NCI-H510A treated with DMSO at 0.1 percent for 48 hours (cell line): ENCODE results near the gene ARF6.
"Not testable (repeated sequence)": the region's sequence is repeated elsewhere in the genome, so short reads cannot be mapped to it uniquely, and the experiment has no call there.

ENCODE experiments used
- DNase-seq: peaks from one replicate; lab custom pipeline; 2025; lab: John Stamatoyannopoulos, UW

Gene ARF6

DNA sequence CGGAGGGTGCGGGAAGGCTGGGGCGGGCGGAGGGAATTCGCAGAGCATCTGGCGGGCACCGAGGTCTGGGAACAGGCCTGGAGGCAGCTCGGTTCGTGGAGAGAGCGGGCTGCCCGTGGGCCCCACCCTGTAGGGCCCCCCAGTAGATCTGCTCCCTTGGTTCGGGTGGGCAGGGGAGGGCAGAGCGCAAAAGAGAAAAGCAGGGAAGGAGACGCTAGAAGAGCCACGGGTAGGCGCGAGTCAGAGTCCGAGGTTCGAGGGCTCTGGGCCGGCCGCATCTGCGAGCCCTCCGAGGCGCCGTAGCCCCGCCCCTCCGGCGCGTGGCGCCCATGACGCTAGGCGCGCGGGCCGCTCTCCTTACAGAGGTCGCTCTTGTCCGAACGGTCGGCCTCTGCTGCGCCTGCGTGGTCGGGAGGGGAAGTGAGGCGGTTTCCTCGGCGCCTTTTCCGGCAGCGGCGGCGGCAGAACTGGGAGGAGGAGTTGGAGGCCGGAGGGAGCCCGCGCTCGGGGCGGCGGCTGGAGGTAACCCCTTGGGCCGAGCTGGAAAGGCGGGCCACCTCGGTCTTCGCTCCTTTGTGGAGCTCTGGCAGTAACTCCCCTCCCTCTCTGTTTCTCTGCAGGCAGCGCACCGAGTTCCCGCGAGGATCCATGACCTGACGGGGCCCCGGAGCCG is at the start of gene ARF6:
ARF6 (plus strand) TSS at position 447 of the 673 bp plus-strand sequence. CDS start 655 bp downstream, outside the sequence.
- DNase-seq: peak; percentile 90

DNA sequence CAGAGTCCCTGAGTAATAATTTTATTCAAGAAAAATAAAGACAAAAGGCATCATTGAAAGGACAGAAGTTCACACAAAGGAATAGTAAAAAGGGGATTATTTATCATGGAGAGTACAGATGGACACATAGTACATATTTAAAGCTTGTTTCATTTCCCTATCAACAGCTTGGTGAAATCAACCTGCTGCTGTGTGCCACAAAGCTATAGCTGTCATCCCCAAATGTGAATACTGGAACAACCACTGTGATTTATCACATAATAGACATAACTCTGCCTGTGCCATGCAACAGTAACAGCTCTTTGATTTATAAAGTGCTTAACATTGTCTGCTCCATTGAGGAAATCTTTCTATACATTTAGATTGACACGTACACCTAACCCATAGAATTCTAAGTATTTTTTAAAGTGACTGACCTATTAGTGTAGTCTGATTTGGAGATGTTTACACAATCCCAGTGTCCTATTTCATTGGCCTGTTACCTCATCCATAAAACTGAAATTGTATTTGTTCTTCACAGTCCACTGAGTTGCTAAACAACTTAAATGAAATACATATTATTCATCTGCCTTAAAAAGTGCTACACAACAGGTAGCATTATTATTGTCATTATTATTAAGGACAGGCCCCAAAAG is 43.6 kb upstream of the ARF6 start:
- DNase-seq: peak; percentile 47

DNA sequence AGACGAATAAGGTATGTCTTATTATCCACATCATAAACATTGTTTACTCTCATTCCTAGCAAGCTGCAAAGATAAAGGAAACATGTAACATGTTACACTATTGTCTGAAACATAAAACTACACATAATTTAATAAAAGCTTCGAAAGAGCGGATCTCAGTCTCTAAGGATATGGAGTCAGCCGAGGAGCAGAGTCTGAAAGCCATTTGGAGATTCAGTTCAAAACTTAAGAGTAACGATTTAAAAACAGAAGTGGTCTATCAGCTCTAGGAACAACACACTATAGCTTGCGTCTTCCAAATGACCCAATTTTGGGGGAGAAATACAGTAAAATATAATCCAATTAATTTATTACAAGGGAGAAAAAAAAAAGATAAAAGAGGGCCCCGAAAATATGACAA is 41.1 kb upstream of the ARF6 start:
- DNase-seq: peak; percentile 14

DNA sequence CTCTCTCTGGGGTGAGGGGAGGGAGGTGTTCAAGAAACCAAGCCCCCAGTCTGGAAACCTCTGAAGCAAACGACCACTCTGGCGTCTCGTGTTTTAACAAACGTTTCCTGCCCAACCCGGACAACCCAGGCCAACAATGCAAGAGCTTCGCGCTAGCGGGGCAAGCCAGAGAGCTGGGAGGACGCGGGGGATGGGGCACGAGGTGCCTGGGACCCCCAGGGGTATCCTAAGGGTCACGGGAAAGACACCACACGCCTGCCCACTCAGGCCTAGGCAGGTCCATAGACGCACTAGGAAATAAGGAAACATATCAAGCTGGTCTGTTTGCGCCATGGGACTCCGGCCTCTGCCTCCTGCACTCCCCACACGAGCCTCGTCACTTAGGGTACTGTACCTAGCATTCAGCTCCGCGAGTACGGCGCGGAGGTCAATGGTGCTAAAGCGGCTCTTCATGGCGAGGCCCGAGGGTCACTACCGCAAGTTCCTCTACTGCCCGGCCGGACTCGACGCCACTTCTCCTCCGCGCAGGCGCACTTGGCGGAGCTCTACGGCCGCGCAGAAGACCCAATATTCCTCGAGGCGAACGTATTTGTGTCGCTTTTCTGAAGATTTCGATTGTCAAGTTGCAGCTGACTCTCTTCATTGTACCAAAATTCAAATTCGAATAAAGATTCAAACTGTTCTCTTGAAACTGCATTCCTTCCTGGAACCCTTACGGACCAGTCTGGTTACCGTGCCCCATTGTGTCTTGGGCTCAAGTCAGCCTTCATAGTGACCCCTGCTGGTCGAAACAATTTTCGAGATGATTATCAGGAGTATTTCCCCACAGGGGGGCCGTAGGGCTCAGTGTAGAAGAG is 40.4 kb upstream of the ARF6 start, which contains the start of gene NEMF:
NEMF (minus strand) TSS at position 488 of the 857 bp plus-strand sequence; CDS start at position 453, 35 bp downstream.
- peak; percentile 98 for DNase-seq

DNA sequence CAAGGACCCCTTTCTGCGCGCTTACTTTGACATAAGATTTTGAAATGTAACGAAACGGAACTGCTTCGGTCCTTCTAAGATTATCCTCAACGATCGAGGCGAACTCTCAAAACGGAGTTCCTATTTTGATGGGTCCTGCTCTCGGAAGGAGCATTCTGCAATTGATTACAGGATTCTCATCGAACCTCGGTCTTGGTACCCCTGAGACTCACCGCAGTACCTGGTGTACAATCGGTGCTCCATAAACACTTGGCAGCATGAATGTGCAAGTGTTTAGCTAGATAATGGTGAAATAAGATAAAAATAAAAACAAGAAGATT is 39.8 kb upstream of the ARF6 start:
- DNase-seq: no peak

DNA sequence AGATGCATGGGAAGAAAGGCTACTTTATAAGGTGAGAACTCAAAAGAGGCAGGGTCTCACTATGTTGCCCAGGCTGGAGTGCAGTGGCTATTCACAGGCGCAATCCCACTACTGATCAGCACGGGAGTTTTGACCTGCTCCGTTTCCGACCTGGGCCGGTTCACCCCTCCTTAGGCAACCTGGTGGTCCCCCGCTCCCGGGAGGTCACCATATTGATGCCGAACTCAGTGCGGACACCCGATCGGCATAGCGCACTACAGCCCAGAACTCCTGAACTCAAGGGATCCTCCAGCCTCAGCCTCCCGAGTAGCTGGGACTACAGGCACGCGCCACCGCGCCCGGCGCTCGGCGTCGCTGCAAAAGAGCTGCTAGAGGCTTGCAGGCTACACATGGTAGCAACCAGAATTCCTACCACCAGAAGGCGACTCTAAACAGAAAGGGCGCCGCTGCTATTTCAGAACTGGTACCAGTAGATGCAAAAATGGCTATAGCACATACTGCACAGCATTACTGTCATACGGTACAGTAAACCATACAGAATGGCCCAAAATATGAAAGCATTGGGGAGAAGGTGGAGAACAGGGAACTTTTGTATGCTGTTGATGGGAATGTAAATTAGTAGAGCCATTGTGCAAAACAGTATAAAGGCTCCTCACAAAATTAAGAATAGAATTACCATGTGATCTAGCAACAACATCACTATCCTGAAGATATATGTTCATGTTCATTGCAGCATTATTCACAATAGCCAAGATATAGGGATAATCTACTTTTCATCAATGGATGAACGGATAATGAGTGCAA is 39.1 kb upstream of the ARF6 start:
- peak; percentile 82 for DNase-seq

DNA sequence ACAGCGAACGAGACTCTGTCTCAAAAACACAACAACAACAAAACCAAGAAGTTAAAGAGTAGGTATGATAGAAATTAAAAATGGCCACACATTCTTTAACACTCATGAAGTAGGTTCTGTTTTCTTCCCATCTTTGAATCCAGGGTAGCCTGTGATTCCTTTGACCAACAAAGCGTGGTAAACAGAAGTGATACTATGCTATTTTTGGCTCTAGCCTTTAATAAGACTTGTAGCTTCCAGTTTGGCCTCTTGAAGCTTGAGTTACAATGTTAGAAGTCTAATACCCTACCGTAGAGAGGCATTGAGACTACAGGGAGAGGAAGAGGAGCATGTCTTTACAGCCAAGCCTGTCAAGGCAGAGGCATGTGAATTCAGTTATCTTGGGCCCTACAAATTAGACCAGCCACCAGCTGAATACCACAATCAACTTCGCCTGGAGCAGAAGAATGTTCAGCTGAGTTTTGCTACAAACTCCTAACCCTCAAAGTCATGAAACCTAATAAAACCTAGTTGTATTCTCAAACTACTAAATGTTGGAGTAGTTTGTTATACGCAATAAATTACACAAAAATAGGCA is 35.4 kb upstream of the ARF6 start:
- no peak for DNase-seq

DNA sequence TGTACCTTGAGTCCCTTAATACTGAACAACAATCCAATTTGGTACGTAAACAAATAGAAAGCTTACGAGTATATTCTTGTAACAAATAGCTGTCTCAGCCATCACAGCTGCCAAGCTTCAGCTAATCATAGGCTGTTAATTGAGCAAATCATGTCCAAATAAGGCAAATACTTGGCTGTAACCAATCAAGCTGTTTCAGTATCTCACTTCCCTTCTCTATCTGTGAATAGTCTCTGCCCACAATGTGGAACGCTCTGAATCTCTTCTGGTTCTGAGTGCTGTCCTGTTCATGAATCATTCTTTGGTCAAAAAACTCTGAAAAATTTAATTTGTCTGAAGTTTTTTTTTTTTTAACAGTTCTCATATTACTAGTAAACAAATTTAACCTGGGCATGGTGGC is 34.5 kb upstream of the ARF6 start:
- DNase-seq: no peak

DNA sequence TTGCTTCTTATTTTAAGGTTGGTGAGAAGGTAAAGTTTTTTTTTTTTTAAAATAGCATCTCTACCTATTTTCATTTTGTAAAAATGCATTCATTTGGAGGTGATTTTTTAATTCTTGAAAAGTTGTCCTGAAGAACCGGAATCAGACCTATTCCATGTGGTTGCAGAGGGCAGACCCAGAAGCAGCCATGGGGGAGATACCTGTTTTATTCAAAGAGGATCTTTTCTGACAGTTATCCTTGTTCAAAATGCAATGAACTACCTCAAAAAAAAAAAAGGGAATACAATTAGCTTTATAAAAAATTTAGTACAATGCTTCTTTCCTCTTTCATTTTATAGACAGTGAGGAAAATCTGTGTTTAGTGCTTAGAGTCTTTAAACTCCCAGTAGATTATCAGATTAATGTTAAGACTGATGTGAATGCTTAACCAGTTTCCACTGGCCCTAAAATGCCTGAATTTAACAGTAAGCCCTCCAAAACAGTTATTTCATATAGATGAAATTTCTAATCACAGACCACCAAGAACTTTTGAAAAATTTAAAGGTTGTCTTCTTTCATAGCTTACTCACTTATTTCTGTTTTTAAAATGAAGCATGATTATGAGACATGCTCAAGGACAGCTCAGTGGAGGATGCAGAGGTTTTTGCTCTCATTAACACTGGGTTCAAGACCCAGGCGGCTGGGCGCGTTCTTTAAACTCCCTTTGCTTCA is 31.7 kb upstream of the ARF6 start:
- no peak for DNase-seq

DNA sequence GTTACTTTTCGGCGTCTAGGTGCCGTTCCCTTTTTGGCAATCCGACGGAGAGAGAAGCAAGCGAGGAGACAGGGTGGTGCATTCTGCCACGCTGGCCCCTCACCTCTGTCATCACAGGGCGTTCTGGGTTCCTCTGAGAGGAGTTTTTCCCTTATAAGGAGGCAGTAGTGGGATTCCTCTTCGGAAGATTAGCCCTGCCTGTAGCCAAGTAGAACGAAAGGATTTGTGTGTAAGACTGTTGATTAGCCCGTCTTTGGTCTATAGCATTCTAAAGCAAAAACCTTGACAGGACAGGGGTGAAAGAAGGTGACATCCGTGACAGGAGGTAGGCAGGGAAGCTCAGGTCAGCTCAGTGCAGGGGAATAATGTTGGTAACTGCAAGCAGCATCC is 31.2 kb upstream of the ARF6 start:
- DNase-seq: peak; percentile 59

DNA sequence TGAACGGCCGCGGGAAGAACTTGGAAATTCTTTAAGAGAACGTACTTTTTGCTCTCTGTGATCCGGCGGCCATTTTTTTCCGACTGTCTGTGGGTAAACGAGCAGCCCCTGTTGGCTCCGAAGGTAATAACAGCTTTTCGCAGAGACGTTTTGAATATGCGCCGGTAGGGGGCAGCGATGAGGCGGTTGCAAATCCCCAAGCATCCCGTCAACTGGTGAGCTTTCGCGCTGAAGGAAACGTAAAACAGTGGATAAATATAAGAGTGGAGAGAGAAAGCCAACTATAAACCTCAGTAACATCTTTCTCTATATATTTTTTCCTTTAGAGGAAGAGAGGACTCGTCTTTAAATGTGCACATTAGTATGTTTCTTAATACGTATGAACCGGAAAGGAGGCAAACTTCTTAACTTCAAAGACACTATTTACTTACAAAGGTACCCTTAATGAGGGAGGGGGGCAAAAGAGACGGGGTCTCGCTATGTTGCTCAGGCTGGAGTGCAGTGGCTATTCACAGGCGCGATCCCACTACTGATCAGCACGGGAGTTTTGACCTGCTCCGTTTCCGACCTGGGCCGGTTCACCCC is 30.7 kb upstream of the ARF6 start:
- peak; percentile 88 for DNase-seq

DNA sequence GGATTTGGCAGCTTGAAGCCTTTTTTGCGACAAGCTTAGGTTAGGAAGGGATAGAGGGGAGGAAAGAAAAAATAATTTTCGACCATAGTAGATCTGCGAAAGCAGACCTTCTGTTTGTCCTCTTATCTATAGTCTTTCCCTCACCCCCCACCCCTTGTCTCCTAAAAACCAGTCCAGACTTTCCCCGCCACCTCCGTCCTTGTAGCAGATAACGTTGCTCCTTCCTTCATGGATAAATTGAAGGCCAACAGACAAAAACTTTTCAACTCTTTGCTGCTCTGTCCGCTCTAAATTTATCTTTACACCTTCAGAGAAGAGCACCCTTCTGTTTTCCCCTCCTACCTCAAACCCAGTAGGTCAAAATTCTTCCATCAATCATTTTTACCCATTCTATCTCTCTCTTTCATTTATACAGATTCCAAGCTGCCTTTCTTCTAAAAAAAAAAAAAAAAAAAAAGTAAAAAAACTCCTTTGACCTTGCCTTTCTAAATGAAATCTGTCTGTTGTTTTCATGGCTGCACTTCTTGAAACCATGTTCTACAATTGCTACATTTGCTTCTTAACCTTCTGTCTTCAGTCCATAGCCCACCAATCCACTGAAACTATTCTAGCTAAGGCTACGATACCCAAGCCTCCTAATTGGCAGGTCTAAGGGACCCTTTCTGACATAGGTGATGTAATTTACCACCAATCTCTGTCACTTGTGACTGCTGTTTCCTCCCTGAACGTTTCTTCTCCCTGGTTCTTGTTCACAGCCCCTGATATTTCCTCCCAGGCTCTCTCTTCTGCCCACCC is 29.2 kb upstream of the ARF6 start:
- DNase-seq: no peak

DNA sequence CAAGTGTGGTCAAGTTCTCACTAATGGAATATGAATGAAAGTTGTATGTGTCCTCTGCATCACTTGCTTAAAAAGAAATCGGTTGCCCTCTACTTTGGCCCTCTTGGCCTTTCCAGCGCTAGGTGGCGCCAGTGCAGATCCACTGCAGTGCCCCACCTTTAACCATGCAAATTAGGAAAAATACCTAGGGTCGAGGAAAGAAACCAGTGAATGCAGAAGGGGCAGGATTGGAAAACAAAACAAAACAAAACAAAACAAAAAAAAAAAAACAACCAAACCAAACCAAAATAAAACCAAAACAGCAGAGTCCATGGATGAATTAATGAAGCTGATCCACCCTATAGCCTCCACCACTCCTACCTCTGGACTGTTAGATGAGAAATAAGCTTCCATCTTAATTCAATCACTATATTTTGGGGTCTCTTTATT is 27.4 kb upstream of the ARF6 start:
- peak; percentile 80 for DNase-seq

DNA sequence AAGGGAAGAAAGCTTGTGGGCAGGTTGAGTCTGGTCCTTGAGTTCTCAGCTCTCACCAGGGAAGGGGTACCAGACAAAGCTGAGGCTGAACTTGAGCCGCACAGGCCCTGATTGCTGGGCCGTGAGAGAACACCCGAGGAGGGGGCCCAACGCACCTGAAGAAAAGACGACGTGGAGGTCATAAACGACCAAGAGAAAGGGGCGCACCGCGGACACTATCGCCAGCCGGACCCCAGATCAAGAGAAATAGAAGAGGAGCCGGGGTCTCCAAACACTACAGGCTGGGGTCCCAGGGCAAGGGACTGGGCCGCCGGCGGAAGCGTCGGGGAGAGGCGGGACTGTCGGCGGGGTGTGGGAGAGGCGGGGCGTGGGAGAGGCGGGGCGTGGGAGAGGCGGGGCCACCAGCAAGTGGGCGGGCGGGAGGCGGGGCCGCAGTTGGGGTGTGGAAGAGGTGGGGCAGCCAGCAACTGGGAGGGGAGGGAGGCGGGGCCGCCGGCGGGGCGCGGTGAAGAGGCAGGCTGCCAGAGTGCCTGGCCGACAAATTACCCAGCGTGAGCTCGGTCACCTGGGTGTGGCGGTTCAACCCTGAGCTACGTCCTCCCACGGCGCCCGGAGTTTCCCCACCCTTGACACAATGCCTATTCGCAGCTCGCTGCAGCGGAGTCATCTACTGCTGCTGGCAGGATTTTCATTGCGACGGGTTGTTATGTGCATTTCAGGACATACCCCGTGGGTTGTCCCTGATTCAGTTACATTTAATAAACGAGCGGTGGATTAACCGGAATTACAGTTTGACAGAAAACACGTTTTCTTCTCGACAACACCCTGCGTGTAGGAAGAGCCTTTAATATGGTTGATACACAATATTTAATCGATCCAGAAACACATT is 24.8 kb upstream of the ARF6 start:
- DNase-seq: peak; percentile 92

DNA sequence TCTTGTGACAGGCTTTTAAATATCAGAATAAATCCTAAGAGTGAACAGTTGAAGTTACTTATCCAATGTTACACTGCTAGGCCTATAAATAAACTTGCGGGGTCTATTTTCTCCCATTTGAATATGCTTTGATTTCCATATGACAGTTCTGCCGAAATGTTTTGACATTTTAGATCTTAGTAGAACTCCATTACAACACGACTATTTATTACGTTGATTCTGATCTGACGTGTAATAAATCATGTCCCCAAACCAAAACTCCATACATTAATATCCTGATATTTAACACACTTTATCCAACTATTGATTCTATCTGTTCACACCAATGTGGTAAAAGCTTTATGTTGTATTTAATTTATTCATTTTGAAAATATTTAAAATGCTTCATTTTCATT is 24.2 kb upstream of the ARF6 start:
- DNase-seq: no peak

DNA sequence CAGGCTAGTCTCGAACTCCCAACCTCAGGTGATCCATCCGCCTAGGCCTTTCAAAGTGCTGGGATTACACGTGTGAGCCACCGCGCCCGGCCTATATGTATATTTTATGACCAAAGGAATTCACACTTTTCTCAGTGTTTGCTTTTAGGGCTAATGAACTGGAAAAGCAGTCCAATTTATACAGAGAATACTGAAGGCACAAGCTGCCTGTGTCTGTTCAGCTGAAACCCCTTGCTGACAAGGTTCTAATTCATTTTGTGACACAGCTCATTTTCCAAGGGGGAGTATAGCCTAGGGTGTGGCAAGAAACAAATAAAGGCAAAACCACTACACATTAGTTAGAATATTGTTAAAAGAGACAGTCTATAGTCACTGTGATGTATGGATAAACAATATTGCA is 22.0 kb upstream of the ARF6 start:
- DNase-seq: no peak

DNA sequence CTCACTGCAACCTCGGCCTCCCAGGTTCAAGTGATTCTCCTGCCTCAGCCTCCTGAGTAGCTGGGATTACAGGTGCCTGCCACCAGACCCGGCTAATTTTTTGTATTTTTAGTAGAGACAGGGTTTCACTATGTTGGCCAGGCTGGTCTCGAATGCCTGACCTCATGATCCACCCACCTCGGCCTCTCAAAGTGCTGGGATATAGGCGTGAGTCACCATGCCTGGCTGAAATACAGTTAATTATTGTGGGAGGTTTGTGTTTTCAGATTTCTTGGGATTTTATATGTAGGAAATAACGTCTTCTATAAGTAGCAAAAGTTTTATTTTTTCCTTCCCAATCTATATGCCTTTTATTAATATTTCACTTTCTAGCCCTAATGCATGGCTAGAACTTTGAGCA is 19.3 kb upstream of the ARF6 start:
- DNase-seq: not testable (repeated sequence)

DNA sequence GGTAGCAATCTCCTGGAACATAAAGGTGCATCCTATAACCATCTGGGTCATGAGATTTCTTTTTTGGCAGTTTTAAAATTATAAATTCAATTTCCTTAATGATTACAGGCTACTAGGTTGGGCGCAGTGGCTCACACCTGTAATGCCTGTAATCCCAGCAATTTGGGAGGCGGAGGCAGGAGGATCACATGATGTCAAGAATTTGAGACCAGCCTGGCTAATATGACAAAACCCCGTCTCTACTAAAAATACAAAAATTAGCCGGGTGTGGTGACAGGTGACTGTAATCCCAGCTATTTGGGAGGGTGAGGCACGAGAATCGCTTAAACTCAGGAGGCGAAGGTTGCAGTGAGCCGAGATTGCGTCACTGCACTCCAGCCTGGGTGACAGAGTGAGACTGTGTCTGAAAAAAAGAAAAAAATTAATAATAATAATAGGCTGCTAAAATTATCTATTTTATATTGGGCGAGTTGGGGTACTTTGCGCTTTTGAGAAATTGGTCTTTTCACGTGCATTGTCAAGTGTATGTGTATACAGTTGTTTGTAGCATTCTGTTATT is 17.2 kb upstream of the ARF6 start:
- DNase-seq: no peak
